K562 (cell line): ENCODE results near the gene E2F2. TPM values are rescaled to one million over a fixed set of nuclear protein-coding genes. Genes with fewer than 3 reads are reported as not detected.

Source experiments
- BRF2 ChIP-seq: IDR thresholded peaks from 3 replicates; pipeline ENCODE4 v1.6.1; 2011; ENCODE audit warnings: borderline replicate concordance, mild to moderate bottlenecking; ENCODE audit not compliant: insufficient read length, insufficient read depth
- CREB3L1 ChIP-seq: fragments of 450-650 bp; IDR thresholded peaks from 2 replicates; pipeline ENCODE4 v1.6.1; 2014; ENCODE audit warnings: low read depth, mild to moderate bottlenecking, moderate library complexity, borderline replicate concordance
- CUX1 ChIP-seq: fragments of 200-800 bp; sonication (Bioruptor generic); IDR thresholded peaks from 2 replicates; pipeline ENCODE4 v1.6.1; 2016; ENCODE audit warnings: missing genetic modification characterization, missing compliant biosample characterization
- E2F3 ChIP-seq: fragments of 250-450 bp; sonication (Bioruptor Pico); IDR thresholded peaks from 2 replicates; pipeline ENCODE4 v1.4.0; 2020; ENCODE audit warnings: mild to moderate bottlenecking
- EGR1 ChIP-seq: fragments of 450-650 bp; conservative IDR thresholded peaks from 2 replicates; pipeline ENCODE4 v1.6.1; 2017; ENCODE audit warnings: mild to moderate bottlenecking
- HOMEZ ChIP-seq: fragments of 250-450 bp; sonication (Bioruptor Pico); IDR thresholded peaks from 2 replicates; pipeline ENCODE4 v1.4.0; 2020; ENCODE audit warnings: mild to moderate bottlenecking, moderate library complexity
- MAFF ChIP-seq: IDR thresholded peaks from 2 replicates; pipeline ENCODE4 v1.6.1; 2012; ENCODE audit warnings: low read length, improper control_type of control experiment
- NCOA1 ChIP-seq: fragments of 450-650 bp; IDR thresholded peaks from 2 replicates; pipeline ENCODE4 v1.6.1; 2016; ENCODE audit warnings: low read depth
- PHB2 ChIP-seq: fragments of 450-650 bp; IDR thresholded peaks from 2 replicates; pipeline ENCODE4 v1.6.1; 2017; ENCODE audit warnings: low read depth
- PURB ChIP-seq: sonication (generic); formaldehyde crosslinking; IDR thresholded peaks from 2 replicates; pipeline ENCODE4 v1.9.0; 2021; ENCODE audit warnings: low read depth, mild to moderate bottlenecking, missing genetic modification reagents
- SMC3 ChIP-seq: conservative IDR thresholded peaks from 2 replicates; pipeline ENCODE4 v1.6.1; 2011; ENCODE audit warnings: low read depth, low read length, improper control_type of control experiment; ENCODE audit not compliant: insufficient read depth
- STAT5B ChIP-seq: fragments of 250-450 bp; sonication (Bioruptor Pico); IDR thresholded peaks from 2 replicates; pipeline ENCODE4 v1.8.0; 2021; ENCODE audit warnings: mild to moderate bottlenecking, inconsistent platforms
- TRIM25 ChIP-seq: fragments of 450-650 bp; IDR thresholded peaks from 2 replicates; pipeline ENCODE4 v1.7.0; 2016; ENCODE audit warnings: borderline replicate concordance
- ZNF174 ChIP-seq: fragments of 250-450 bp; sonication (Bioruptor Pico); IDR thresholded peaks from 2 replicates; pipeline ENCODE4 v1.4.0; 2020; ENCODE audit warnings: mild to moderate bottlenecking
- ZNF583 ChIP-seq: fragments of 250-450 bp; sonication (Bioruptor Pico); IDR thresholded peaks from 2 replicates; pipeline ENCODE4 v1.4.0; 2020
- ZNF584 ChIP-seq: fragments of 200-800 bp; sonication (Bioruptor generic); IDR thresholded peaks from 2 replicates; pipeline ENCODE4 v1.6.1; 2016; ENCODE audit warnings: low read depth, mild to moderate bottlenecking, missing genetic modification characterization, missing compliant biosample characterization
- polyA plus RNA-seq, 8 experiments: library from polyadenylated mRNA; depleted of rRNA in 4 of 8; stranded (reverse) in 5 of 8; unstranded in 3 of 8; fragments of >200 nt; fragmentation: Nextera tagmentation in 2 of 8; fragmentation: Illumina TruSeq in 1 of 8; extraction: Ambion mirVana in 2 of 8; extraction: Trizol in 1 of 8; gene quantifications; 2 replicates each; pipeline versions ENCODE4 v1.2.1 to v1.2.3, GENCODE V29; 2011 to 2014; ENCODE audit warnings: inconsistent platforms in 1 of 8, missing spikeins in 1 of 8
- total RNA-seq, 7 experiments: library from RNA; depleted of rRNA in 6 of 7; stranded (reverse); fragments of >200 nt in 6 of 7; fragmentation: Illumina TruSeq in 2 of 7; extraction: Trizol in 2 of 7; gene quantifications; 2 replicates each; pipeline versions ENCODE4 v1.2.1 to v1.2.3, GENCODE V29; 2011 to 2021; ENCODE audit warnings: low replicate concordance in 1 of 7

E2F2 gene
- total and polyA plus RNA-seq, 9 of the 15 experiments (the other 6 are each of a cell fraction or from before 2014, with no cell fraction given) = 3.1 to 25.3 (median 11.4) TPM

GRCh38 chr1:23554481-23555269 is 23.6 kb upstream of the E2F2 start (continued):
- no peak for TF ChIP-seq BRF2
- TF ChIP-seq E2F3 = no peak
- TF ChIP-seq SMC3 = 0 out of 2 replicates have a peak, but pooled peaks have one; percentile 24
- no peak for TF ChIP-seq TRIM25
- TF ChIP-seq PHB2 = no peak
- TF ChIP-seq STAT5B = no peak
- TF ChIP-seq EGR1 = 0 out of 2 replicates have a peak, but pooled peaks have one; percentile 2
- TF ChIP-seq CREB3L1 = no peak
- TF ChIP-seq ZNF583 = peak; percentile 36; the same call in 1 of the 2 replicates
- no peak for TF ChIP-seq ZNF584 (CRISPR knock-in tag)
- no peak for TF ChIP-seq CUX1
- no peak for TF ChIP-seq ZNF174 (CRISPR knock-in tag)
- no peak for TF ChIP-seq HOMEZ
- no peak for TF ChIP-seq NCOA1
- no peak for TF ChIP-seq PURB (CRISPR knock-in tag)
- TF ChIP-seq MAFF = no peak
